RKO (cell line): ENCODE results near the gene VRK1.
A peak's percentile ranks its signal among the peaks of the same experiment; 100 is the strongest.
"Not testable (repeated sequence)": the region's sequence is repeated elsewhere in the genome, so short reads cannot be mapped to it uniquely, and the experiment has no call there.

ENCODE experiments used
- DNase-seq: peaks from one replicate; pipeline ENCODE4 v3.0.0-alpha.2; 2016; ENCODE audit warnings: low spot score

Gene VRK1

DNA sequence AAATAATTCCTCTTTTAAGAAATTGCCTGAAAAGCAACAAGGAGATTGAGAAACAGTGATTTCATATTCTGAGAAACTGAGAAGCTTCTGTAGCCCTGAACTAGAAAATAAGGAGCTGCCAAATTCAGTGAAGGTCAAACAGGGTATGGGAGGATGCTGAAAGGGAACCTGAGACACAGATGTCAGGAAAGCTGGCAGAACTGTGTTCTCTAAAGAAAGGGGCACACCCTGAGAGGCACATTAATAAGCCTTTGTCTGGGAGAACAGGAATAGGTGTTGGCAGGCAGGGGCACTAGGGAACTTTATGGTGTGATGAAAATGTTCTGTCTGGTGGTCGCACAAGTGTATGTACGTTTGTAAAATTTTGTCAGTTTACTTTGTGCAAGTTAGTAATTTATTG is 29.6 kb downstream of the VRK1 start:
- no peak for DNase-seq

DNA sequence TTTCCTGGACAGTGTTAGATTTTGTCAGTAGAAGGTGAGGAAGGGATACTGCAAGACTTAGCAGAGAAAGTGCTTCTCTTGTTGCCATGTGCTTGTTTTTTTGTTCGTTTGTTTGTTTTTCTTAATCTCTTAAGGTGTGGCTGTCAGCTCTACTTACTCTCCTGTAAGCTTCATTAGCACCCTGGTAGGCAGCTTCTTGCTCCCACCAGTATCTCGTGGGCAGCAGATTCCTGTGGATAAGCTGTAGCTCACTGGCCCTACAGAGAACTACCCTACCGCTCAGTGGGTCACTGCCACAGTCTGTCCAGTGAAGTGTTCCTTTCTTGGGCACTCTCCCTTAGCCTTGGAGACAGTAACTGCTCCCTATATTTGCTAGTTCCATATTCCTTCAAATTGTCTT is 30.1 kb downstream of the VRK1 start:
- DNase-seq: no peak

DNA sequence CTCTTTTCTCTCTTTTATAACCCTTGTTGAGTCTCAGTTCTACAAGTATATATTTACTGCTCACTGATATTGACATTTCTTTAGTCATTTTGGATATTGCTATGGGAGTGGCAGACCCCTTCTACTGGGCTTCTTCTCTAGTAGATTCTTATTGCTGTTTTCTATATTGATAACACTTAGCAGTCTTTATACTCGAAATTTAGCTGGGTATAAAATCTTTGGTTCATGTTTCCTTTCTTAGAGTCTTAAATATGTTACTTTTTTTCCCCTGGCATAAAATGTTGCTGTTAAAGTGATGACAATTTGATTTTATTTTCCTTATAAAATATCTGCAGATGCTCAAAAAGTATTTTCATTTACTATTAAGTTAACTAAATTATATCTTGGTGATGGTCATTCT is 32.6 kb downstream of the VRK1 start:
- no peak for DNase-seq

DNA sequence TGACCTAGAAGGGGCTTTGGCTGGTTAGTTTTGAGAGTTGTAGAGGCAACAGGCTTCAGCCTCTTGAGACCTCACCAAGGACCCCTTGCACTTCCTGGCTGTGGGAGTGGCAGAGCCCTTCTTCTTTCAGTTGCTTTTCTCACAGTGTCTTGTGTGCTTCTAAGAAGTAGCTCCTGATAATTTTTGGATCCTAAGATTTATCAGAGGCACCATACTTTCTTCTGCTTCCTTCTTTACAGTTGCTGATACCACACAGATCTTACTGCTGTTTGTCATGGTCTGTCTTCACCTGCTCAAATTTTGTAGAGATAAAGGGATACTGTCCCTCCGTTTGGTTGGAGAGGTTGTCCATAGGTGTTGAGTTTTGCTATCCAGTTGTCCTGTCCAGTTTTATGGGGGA is 33.8 kb downstream of the VRK1 start:
- no peak for DNase-seq

DNA sequence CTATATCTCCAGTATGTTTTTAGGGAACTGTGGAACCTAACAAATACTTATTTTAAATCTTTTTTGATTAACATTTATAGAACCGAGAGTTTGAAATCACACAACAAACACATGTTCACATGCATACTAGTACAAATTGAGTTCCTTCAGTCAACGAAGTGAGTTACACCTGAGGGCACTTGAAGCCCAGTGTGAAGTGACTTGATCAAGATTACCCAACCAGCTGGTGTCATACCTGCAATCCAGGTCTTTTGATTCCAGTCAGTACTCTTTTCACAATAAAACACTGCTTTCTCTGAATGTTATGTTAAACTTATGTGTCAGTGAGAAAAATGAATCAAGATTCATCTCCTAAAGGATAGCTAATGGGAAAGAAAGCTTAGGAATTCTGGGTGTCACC is 35.2 kb downstream of the VRK1 start:
- no peak for DNase-seq

DNA sequence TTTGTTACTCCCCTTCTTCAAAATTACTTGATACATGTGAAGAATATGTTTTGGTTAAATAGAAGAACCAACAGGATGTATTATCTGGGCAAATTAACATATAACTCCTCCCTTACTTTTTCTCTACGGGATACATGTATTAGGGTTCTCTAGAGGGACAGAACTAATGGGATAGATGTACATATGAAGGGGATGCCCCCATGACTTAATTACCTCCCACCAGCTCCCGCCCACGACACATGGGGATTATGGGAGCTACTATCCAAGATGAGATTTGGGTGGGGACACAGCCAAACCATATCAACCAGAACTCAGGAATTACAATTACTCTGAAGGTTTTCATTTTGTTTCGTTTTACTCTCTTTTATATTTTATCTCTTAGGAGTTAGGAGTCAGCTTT is 41.3 kb downstream of the VRK1 start:
- DNase-seq: no peak

DNA sequence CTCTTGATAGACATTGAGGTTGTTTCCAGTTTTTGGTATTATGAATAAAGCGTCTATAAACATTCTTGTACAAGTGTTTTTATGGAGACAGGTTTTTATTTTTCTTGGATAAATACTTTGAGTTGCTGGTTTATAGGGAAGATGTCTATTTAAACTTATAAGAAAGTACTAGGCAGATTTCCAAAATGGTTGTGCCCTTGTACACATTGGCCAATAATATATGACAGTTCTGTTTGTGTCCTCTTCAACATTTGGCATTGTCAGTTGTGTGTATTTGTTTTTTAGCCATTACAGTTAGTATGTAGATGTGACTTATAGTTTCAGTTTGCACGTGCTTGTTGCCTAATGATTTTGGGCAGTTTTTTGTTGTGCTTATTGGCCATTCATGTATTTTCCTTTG is 42.1 kb downstream of the VRK1 start:
- no peak for DNase-seq

DNA sequence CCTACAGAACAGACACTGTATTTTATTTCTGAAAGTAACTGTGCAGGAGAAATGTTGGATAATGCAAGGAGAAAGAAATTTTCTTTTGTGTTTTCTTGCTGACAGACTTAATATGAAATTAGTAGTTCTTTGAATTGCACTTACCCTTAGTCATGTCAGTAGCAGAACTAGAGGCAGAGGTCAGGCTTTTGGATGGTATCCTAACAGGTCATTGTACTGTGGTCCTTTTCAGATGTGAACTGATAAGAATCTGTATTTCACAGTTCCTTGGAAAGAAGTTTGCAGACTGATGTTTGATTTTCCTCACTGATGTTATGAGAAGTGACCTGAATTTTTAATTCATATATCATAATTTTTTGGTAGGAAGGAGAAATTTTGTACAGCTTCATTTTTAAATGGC is 46.0 kb downstream of the VRK1 start:
- DNase-seq: no peak

DNA sequence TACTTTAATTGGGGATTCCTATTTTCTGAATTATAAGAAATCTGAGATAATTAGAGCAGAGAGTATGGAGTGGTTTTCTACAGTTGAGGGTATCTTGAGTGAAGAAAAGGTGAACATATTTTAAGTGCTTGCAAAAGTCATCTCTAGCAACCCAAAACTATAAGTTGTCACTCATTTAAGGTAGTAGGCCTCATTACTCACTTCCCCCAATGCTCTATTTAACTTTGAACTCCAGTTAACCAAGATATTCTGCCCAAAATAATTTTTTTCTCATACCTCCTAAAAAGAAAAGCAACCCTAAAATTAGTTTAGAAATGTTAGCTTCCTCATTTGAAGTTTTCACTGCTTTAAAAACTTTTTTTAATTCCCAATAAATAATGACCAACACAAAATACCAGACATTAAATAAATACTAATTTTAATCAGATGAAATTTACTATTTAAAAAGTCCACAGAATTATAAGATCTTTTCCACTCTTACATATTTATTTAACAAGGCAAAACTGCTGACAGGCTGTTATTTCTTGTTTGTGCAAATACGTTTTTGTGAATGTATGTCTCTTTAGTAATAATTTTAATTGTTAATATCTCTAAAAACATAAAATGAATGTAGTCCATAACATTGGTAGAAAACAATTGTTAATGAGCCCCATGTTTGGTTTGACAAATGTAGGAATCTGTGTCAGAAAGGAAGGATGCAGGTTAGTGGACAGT is 47.8 kb downstream of the VRK1 start:
- no peak for DNase-seq

DNA sequence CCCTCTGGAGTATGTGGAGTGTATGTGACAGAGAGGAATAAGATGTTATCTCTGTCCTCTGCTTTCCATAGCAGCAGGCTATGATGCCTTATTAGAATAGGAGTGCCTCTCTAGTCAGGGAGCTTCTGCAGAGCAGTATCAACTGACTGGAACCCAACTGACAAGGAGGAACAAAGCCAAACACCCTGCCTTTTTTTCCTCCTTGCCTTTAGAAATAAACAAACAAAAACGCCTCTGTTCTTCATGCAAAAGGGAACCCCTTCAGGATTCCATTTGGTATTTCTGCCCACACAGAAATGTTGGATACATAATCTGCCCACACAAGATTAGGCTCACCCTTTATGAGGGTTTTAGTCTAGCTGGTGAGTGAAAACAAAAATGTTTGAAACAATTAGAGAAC is 50.3 kb downstream of the VRK1 start:
- no peak for DNase-seq

DNA sequence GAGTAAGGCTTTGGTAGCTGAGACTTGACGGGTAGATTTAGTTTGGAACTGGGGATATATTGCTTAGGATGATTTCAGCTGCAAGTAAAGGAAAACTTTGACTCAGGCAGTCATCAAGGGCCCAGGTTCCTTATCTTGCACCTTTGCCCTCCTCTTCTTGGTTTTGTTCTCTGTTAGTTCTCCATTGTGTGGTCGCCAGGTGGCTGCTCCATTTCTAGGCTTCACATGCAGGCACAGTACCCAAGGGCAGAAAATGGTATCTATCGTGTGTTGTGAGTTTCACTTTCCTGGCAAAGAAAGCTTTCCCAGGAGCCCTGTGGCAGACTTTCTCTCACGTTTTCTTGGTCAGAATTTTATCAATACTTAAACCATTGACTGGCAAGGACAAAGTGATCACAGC is 50.8 kb downstream of the VRK1 start:
- no peak for DNase-seq

DNA sequence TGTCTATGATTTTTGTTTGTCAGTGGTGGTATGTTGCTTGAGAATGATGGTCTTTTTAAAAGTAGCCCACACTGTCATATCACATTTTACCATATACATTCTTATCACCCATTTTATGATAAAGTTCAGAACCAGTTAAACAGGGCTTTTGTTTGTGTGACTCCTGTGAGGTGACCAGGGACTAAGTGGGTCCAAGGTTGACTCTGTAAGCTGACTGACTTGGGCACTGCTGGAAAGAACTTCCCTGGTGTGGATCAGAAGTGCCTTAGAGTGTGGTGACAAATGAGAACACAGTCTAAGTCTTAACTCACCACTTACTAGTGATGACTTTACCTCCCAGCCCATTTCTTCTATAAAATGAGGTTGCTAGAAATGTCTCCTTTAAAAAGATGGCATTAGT is 52.6 kb downstream of the VRK1 start:
- peak; percentile 1 for DNase-seq

DNA sequence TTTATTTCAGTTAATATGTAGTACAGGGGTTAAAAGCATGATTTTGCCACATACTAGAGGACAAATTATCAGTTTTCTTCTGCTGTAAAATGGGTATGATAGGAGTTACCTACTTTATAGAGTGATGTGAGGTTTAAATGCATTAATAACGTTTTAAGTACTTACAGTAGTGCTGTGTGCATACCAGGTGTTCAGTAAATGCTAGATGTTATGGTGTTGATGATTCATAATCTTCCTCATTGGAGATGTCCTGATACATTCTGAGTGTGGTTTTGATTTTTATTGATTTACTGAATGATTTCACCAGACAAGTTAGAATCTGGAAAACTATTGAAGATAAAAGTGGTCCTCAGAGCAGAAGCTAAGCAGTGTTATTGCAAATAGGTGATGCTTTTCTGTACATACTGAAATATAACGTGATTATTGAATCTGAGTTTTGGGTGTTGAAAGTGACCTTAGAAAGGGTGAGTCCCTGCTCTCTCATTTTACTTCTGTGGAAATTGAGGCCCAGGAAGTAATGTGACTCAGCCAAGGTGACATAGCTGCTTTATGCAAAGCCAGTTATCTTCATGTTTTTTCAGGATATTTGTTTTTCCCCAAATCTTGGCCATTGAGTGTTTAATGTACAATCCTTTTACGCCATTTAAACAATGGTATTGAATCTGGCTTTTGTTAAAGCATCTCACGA is 54.7 kb downstream of the VRK1 start:
- DNase-seq: no peak

DNA sequence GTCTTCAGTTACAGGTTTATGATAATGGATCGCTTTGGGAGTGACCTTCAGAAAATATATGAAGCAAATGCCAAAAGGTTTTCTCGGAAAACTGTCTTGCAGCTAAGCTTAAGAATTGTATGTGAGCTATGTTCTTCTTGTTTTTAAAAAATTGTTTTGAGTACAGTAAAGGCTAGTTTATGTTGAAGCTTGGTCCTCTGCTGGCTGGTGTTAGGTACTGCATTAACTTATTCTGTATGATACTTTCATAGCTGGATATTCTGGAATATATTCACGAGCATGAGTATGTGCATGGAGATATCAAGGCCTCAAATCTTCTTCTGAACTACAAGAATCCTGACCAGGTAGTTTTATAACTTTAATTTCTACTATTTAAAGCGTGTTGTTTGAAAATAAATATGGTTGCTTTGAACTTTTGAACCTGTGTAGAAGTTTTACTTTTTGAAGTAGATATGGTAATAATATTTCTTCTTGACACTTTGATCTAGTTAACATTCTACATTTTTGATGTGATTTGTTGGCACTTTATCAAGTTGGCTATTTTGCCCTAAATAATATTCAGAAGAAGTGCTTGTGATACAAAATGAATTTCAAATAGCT is 55.7 kb downstream of the VRK1 start:
- peak; percentile 78 for DNase-seq

DNA sequence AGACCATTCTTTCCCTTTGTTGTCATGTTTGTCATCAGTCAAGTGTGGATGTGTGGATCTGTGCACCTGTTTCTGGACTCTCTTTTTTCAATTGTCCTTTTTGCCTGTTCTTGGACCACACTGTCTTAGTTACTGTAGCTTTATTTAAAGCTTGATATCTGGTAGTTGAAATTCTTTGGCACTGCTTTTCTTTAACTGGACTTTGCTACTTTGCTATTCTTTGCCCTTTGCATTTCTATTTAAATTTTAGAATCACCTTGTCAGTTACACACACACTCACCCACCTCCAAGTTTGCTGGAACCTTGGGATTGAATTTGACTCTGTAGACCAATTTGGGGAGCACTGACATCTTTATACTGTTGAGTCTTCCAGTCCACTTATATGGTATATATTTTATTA is 61.5 kb downstream of the VRK1 start:
- no peak for DNase-seq

DNA sequence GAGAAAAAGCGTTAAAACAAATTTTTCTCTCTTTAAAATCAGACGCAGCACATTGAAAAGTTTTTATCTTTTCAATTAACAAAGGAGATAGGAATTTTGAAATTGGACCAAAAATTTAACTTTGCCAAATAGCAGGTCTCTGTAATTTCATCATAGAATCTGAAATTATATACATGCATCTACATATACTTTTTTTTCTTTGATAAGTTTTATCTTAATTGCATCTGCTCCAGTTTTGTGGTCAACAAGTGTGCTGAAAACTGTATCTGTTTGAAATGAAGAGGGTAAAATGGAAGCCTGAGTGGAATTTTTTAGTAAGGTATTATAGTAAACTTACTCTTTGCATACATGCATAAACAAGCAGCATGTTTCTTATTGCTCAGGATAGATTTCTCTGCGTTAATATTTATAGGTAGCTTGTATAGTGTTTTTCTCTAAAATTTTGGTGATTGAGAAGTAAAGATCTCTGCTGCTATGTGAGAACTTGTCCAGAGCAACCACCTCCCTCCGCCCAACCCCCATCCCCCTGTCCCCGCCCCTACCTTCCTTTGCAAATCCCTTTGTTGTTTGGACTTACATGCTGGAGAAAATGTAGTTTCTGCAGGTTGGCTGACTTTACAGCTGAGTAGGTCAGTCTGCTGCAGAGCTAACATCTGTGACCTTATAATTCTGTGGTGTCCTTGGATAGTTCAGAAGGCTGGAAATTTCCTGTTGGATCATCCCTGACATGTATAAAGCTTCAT is 64.6 kb downstream of the VRK1 start:
- no peak for DNase-seq

DNA sequence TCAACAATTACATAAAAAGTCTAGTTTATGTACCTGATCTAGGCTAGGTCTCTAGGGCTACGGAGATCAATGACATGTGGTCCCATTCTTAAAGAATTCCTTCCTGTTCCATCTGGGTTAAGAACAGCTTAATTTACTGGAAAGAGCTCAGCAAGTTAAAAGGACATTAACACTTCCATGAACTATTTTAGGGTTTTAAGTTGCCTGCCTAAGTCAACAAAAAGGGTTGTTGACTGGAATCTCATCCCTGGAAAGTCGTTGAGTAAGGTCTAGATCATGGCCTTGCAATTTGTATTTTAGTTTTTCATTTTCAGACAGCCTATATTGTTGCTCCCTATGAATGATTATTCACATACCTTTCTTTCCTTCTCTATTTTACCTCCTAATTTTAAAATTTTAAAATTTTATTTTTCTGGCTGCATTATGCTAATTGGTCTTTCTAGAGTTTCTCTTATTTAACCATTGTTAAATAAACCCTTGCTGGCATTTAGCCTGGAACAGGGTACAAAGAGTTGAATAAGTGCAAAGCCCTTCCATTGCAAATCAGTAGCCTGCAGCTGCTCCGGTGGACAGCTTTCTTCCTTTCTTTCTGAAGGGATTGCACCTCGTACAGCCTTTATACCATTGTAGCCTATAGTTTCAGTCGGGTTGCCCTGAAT is 66.3 kb downstream of the VRK1 start:
- no peak for DNase-seq

DNA sequence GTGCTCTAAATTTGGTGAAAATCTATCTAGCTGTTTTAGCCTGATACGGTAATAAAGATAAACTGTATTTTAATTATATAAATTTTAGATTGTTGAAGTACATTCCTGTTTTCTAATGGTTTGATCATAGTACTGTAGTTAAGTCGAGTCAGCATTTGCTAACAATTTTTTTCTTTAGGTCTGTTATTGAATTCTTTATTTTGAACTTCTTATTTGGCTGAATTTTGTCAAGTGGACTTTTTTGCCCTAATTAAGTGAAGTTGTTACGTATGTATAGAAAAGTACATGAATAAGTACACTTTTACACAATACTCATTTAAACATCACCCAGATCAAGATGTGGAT is 66.8 kb downstream of the VRK1 start:
- no peak for DNase-seq

DNA sequence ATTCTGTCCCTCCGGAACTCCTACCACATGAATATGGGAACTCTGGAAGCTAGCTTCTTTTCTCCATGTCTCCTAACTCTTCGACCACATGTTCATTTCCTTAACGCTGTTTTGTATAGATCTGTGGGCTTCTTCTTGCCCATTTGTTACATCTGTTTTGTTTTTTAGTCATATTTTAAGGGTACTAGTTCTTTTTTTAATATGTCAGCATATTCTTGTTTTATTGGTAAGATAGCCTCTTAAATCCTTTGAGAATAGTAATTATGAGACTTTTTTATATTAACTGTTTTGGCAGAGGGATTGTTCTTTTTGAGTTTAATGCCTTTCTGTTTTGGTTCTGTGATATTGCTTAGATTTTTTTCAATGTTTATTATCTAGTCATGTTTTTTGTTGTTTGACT is 70.5 kb downstream of the VRK1 start:
- DNase-seq: no peak

DNA sequence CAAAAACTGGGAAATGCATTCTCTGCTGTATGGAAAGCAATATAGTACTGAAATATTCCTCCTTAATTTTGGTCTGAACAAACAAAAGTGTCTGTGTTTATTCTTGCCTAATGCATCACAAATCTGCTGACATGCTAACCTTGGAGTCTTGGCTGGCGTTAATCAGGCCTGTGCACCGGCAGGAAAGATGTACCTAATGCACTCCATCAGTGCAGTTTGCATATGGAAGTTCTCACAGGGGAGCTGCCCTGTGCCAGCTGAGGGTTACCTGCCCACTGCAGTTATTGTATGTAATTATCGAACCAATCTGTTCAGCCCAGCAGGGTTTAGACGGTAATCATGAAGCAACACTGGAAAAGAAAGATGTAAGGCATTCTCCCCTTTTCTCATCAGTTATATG is 76.9 kb downstream of the VRK1 start:
- no peak for DNase-seq

DNA sequence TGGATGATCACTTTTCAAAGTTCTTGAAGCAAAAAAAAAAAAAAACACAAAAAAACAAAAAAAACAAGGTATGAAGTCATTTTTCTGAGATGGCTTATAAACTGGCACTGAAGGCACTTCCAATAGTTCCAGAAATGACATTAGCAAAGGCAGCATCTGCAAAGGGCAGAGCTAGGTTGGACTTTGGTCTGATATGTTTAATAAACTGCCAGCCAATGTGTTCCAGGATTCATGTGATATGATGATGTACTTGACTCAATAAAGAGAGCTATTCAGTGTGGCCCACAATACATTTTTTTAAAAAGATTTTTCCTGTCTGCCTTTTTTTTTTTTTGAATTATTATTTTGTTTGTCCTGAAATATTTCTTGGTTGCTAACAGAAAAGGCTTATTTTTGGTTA is 79.6 kb downstream of the VRK1 start:
- no peak for DNase-seq

DNA sequence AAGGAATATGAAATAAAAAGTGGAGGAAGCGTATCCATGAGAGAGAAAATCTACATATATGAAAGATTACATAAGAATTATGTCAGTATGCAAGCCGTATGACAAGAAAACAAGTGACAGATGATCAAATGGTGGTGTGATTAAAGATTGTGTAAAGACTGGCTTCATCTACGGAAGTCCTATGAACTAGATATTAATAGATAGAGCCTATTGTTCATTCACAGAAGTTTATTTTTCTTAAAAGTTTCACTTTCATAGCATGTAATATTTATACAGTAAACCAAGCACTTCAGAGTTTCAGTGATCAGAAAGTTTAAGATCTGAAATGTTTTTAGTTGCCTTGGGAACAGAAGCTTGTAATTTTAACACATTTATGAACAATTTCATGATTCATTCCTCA is 84.5 kb downstream of the VRK1 start:
- DNase-seq: no peak

DNA sequence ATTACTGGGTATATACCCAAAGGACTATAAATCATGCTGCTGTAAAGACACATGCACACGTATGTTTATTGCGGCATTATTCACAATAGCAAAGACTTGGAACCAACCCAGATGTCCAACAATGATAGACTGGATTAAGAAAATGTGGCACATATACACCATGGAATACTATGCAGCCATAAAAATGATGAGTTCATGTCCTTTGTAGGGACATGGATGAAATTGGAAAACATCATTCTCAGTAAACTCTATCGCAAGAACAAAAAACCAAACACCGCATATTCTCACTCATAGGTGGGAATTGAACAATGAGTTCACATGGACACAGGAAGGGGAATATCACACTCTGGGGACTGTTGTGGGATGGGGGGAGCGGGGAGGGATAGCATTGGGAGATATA is 86.8 kb downstream of the VRK1 start:
- DNase-seq: not testable (repeated sequence)
